Breast epithelium (tissue), 3 donors: ENCODE results near the gene RNU1-1.

Source experiments
- POLR2AphosphoS5 ChIP-seq, 3 donors: sonication (generic); formaldehyde crosslinking; IDR thresholded peaks; one replicate each; pipeline ENCODE4 v1.6.1; 2017; ENCODE audit warnings: antibody characterized with exemption in 3 of 3
- TF ChIP-seq, protein P1 (sequence below), 3 donors: fragments of 450-650 bp; IDR thresholded peaks; one replicate each; pipeline ENCODE4 v1.5.1; 2016 to 2017; ENCODE audit warnings: antibody characterized with exemption in 3 of 3, mild to moderate bottlenecking in 3 of 3, moderate library complexity in 3 of 3

GRCh38 chr1:16474166-16474800 lies 39.8 kb downstream of the RNU1-1 start:
- no peak for TF ChIP-seq POLR2AphosphoS5 (IDR thresholded peaks at IDR 0.05)
- TF ChIP-seq, protein P1, sequence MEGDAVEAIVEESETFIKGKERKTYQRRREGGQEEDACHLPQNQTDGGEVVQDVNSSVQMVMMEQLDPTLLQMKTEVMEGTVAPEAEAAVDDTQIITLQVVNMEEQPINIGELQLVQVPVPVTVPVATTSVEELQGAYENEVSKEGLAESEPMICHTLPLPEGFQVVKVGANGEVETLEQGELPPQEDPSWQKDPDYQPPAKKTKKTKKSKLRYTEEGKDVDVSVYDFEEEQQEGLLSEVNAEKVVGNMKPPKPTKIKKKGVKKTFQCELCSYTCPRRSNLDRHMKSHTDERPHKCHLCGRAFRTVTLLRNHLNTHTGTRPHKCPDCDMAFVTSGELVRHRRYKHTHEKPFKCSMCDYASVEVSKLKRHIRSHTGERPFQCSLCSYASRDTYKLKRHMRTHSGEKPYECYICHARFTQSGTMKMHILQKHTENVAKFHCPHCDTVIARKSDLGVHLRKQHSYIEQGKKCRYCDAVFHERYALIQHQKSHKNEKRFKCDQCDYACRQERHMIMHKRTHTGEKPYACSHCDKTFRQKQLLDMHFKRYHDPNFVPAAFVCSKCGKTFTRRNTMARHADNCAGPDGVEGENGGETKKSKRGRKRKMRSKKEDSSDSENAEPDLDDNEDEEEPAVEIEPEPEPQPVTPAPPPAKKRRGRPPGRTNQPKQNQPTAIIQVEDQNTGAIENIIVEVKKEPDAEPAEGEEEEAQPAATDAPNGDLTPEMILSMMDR (IDR thresholded peaks at IDR 0.05), result no peak
